K562 (cell line): ENCODE measurements around the gene TERB1. TPM values are rescaled to one million over a fixed set of nuclear protein-coding genes. Genes with fewer than 3 reads are reported as not detected.

Source experiments
- ATAC-seq: fragments of 200-7000 bp; cut with Tn5 transposase; 3 replicates; pipeline ENCODE4 v1.9.1; 2020; ENCODE audit warnings: moderate library complexity
- BruUV-seq: library from RNA; stranded (reverse); fragments of 400-500 nt; replicated peaks from 2 replicates; lab custom pipeline; 2021; lab: Mats Ljungman, UMichigan
- CTCF ChIA-PET: fragments of 300-600 bp; formaldehyde crosslinking; extraction: SDS; loops from one replicate; lab custom pipeline; 2021; ENCODE audit warnings: low intra/inter-chr PET ratio; lab: Yijun Ruan, JAX
- POLR2A ChIA-PET: fragments of 300-600, 350-650 bp; sonication (Branson Sonifier 250); formaldehyde crosslinking; extraction: SDS; loops from one replicate; lab custom pipeline; 2021; ENCODE audit warnings: antibody characterized with exemption, inconsistent platforms; lab: Yijun Ruan, JAX
- DNase-seq, 4 experiments: peaks; one replicate each; pipeline versions ENCODE4 v3.0.0 to v3.0.0-alpha.2; 2011 to 2018; ENCODE audit warnings: low spot score in 3 of 4, mixed read lengths in 3 of 4; ENCODE audit errors: extremely low read depth in 1 of 4
- FAIRE-seq: peaks from 2 replicates; lab custom pipeline; 2011; peaks lifted over from hg19 to GRCh38; lab: Jason Lieb, UNC
- H2AFZ ChIP-seq: 2 replicates; pipeline ENCODE4 v1.6.0; 2011; ENCODE audit warnings: low read depth, low read length, control low read depth, inconsistent platforms
- H3K27ac ChIP-seq: fragments of 200-600 bp; 3 replicates; pipeline ENCODE4 v1.8.0; 2011; ENCODE audit warnings: low read depth, mild to moderate bottlenecking, control low read depth, inconsistent platforms, low read length, moderate library complexity, mixed read lengths; ENCODE audit errors: extremely low read depth
- H3K27me3 ChIP-seq, 2 experiments: fragments of 300-600 bp in 1 of 2; 2 replicates in 1 of 2; 3 replicates in 1 of 2; pipeline versions ENCODE4 v1.6.0 to v1.8.0; 2011; ENCODE audit warnings: inconsistent platforms in 2 of 2, low read length in 2 of 2, mild to moderate bottlenecking in 1 of 2, mixed read lengths in 1 of 2, moderate library complexity in 1 of 2; ENCODE audit not compliant: control insufficient read depth in 2 of 2, insufficient read depth in 2 of 2
- H3K36me3 ChIP-seq: fragments of 300-600 bp; 3 replicates; pipeline ENCODE4 v1.8.0; 2011; ENCODE audit warnings: mild to moderate bottlenecking, low read length, inconsistent platforms; ENCODE audit not compliant: control insufficient read depth, insufficient read depth
- H3K4me1 ChIP-seq, 2 experiments: fragments of 200-600 bp in 1 of 2; replicated peaks in 1 of 2; 2 replicates in 1 of 2; 3 replicates in 1 of 2; pipeline versions ENCODE4 v1.5.1 to v1.8.0; 2011; ENCODE audit warnings: inconsistent platforms in 2 of 2, low read length in 2 of 2, mild to moderate bottlenecking in 1 of 2, mixed read lengths in 1 of 2, moderate library complexity in 1 of 2; ENCODE audit not compliant: control insufficient read depth in 2 of 2, insufficient read depth in 2 of 2
- H3K4me2 ChIP-seq: 2 replicates; pipeline ENCODE4 v1.6.1; 2011; ENCODE audit warnings: low read length, control low read depth, inconsistent platforms, mixed read lengths; ENCODE audit not compliant: insufficient read depth
- H3K4me3 ChIP-seq: fragments of 200-600 bp; sonication (generic), shearing (Covaris generic); 2 replicates; pipeline ENCODE4 v1.5.1; 2016; ENCODE audit warnings: control low read depth, inconsistent platforms
- H3K79me2 ChIP-seq: fragments of 200-600 bp; 3 replicates; pipeline ENCODE4 v1.8.0; 2011; ENCODE audit warnings: low read length, inconsistent platforms; ENCODE audit not compliant: control insufficient read depth, insufficient read depth
- H3K9ac ChIP-seq, 2 experiments: 2 replicates each; pipeline versions ENCODE4 v1.6.0 to v1.6.1; 2011; ENCODE audit warnings: low read depth in 2 of 2, low read length in 2 of 2, control low read depth in 1 of 2, inconsistent platforms in 1 of 2, mild to moderate bottlenecking in 1 of 2, mixed read lengths in 1 of 2; ENCODE audit not compliant: insufficient read depth in 1 of 2
- H3K9me1 ChIP-seq: one replicate; pipeline ENCODE4 v1.6.0; 2011; ENCODE audit warnings: inconsistent platforms, mild to moderate bottlenecking, low read length, moderate library complexity; ENCODE audit not compliant: control insufficient read depth, insufficient read depth
- H3K9me3 ChIP-seq: replicated peaks from 2 replicates; pipeline ENCODE4 v1.5.1; 2011; ENCODE audit warnings: low read depth, low read length, inconsistent platforms; ENCODE audit not compliant: control insufficient read depth, insufficient read depth
- H4K20me1 ChIP-seq: replicated peaks from 2 replicates; pipeline ENCODE4 v1.6.1; 2011; ENCODE audit warnings: low read length, inconsistent platforms, mixed read lengths; ENCODE audit not compliant: control insufficient read depth, insufficient read depth
- ARHGAP35 ChIP-seq: fragments of 450-650 bp; IDR thresholded peaks from 2 replicates; pipeline ENCODE4 v1.6.1; 2018; ENCODE audit not compliant: partially characterized antibody
- CREB3 ChIP-seq: fragments of 450-650 bp; conservative IDR thresholded peaks from 2 replicates; pipeline ENCODE4 v1.6.1; 2016; ENCODE audit warnings: missing genetic modification characterization, low read depth, mild to moderate bottlenecking, missing compliant biosample characterization, moderate library complexity
- CREM ChIP-seq: IDR thresholded peaks from 2 replicates; pipeline ENCODE4 v1.6.1; 2014; ENCODE audit warnings: antibody characterized with exemption, low read depth
- GATAD2A ChIP-seq: fragments of 450-650 bp; IDR thresholded peaks from 2 replicates; pipeline ENCODE4 v1.6.1; 2017
- PBX2 ChIP-seq, 2 experiments: IDR thresholded peaks in 1 of 2; conservative IDR thresholded peaks in 1 of 2; 2 replicates each; pipeline ENCODE4 v1.6.1; 2016; ENCODE audit warnings: low read depth in 2 of 2, mild to moderate bottlenecking in 1 of 2, missing compliant biosample characterization in 1 of 2, missing genetic modification characterization in 1 of 2, moderate library complexity in 1 of 2
- PHB ChIP-seq: fragments of 250-450 bp; sonication (Bioruptor Pico); IDR thresholded peaks from 2 replicates; pipeline ENCODE4 v1.5.0; 2021
- PHF20 ChIP-seq: fragments of 450-650 bp; IDR thresholded peaks from 2 replicates; pipeline ENCODE4 v1.6.1; 2018; ENCODE audit not compliant: partially characterized antibody
- TCF7 ChIP-seq: sonication (generic); IDR thresholded peaks from 2 replicates; pipeline ENCODE4 v1.6.1; 2016; ENCODE audit warnings: antibody characterized with exemption, borderline replicate concordance
- ZFP1 ChIP-seq: fragments of 450-650 bp; formaldehyde crosslinking; IDR thresholded peaks from 2 replicates; pipeline ENCODE4 v1.4.0; 2020; ENCODE audit warnings: mild to moderate bottlenecking, mixed read lengths
- WGBS: fragments of 100-300 bp; shearing (Covaris generic); methylation state at CpG from one replicate; pipeline ENCODE4 v1.1.6; 2016; ENCODE audit warnings: low coverage, mixed read lengths; ENCODE audit not compliant: insufficient coverage; ENCODE audit errors: missing lambda C conversion rate; 5-methylcytosine and 5-hydroxymethylcytosine counted together
- in situ Hi-C: fragments of 300-500 bp; cut with MboI; formaldehyde crosslinking; loops from 4 replicates; pipeline ENCODE4 v1.15.0; 2018; ENCODE audit warnings: inconsistent platforms, mixed read lengths
- intact Hi-C: fragments of 100-400 bp; cut with micrococcal nuclease; formaldehyde crosslinking; loops from 2 replicates; pipeline ENCODE4 v1.14.2; 2022
- polyA plus RNA-seq, 8 experiments: library from polyadenylated mRNA; depleted of rRNA in 4 of 8; stranded (reverse) in 5 of 8; unstranded in 3 of 8; fragments of >200 nt; fragmentation: Nextera tagmentation in 2 of 8; fragmentation: Illumina TruSeq in 1 of 8; extraction: Ambion mirVana in 2 of 8; extraction: Trizol in 1 of 8; gene quantifications; 2 replicates each; pipeline versions ENCODE4 v1.2.1 to v1.2.3, GENCODE V29; 2011 to 2014; ENCODE audit warnings: inconsistent platforms in 1 of 8, missing spikeins in 1 of 8
- total RNA-seq, 7 experiments: library from RNA; depleted of rRNA in 6 of 7; stranded (reverse); fragments of >200 nt in 6 of 7; fragmentation: Illumina TruSeq in 2 of 7; extraction: Trizol in 2 of 7; gene quantifications; 2 replicates each; pipeline versions ENCODE4 v1.2.1 to v1.2.3, GENCODE V29; 2011 to 2021; ENCODE audit warnings: low replicate concordance in 1 of 7
- TF ChIP-seq, protein P1 (sequence below): sonication (generic); formaldehyde crosslinking; IDR thresholded peaks from 2 replicates; pipeline ENCODE4 v1.8.1; 2023; ENCODE audit warnings: missing genetic modification reagents, mild to moderate bottlenecking, borderline replicate concordance
- TF ChIP-seq, protein P2 (sequence below), 2 experiments: fragments of 450-650 bp; conservative IDR thresholded peaks; 2 replicates each; pipeline ENCODE4 v1.6.1; 2017; ENCODE audit warnings: mild to moderate bottlenecking in 2 of 2, moderate library complexity in 2 of 2

TERB1 gene
- total and polyA plus RNA-seq, 9 of the 15 experiments (the other 6 are each of a cell fraction or from before 2014, with no cell fraction given) = not detected

DNA sequence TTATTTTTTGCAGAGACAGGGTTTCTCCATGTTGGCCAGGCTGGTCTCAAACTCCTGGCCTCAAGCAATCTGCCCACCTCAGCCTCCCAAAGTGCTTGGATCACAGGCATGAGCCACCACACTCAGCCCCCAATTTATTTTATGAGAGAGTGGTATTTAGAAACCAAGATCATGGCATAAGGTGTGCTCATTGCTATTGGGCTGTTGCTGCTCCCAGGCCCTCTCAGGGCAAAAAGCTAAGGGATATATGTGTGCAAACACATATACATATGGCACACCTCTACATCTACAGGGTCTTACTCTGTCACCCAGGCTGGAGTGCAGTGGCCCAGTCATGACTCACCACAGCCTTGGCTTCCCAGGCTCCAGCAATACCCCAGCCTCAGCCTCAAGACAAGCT is 89.8 kb downstream of the TERB1 start (continued):
- TF ChIP-seq PBX2 (CRISPR knock-in tag; IDR thresholded peaks at IDR 0.05; ENCODE audit: low read depth) (no peak), PBX2 (tag; conservative IDR thresholded peaks at IDR 0.05; ENCODE audit: low read depth) (no peak), ZFP1 (CRISPR knock-in tag) (no peak), CREM (no peak), CREB3 (tag) (no peak)

DNA sequence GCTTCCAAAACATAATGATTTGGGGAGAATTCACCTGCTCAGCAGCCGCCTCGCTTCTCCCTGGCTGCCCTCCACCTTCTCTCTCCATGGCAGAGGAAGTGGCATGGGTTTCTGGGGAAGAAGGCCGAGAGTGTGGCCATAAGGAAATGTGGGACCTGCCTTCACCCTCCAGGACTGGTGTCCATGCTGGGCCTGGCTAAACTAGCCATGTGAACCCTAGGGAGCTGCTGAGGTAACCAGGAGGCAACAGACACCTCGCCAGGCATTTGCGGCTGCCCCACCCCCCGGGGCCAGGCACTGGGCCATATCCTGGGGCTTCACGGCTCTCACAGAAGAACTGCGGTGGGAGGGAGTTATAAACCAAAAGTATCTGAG is 94.9 kb downstream of the TERB1 start:
- WGBS = 50% methylated on average over 7 of the region's 8 CpGs
- Histone ChIP-seq H3K4me1 (peaks cover 0 to 4% of the 10 kb centered on the region in 2 experiments; a peak in 2 of 5 replicates), H3K4me3 (no peak overlapping the region), H3K4me2 (no peak overlapping the region), H4K20me1 (no peaks in the 10 kb centered on the region), H3K27me3 (no peaks in the 10 kb centered on the region; a peak in 1 of 5 replicates), H3K9me3 (0 out of 2 replicates have a peak, but pooled peaks cover 1% of the 10 kb centered on the region), H3K9me1 (no peaks in the 10 kb centered on the region), H3K36me3 (no peaks in the 10 kb centered on the region), H3K9ac (peak overlapping the region in 1 of 2 experiments; percentile 77; a peak in 2 of 4 replicates), H3K27ac (no peak overlapping the region), H3K79me2 (no peaks in the 10 kb centered on the region), H2AFZ (peak overlapping the region; percentile 14; the same call in 1 of the 2 replicates)
- intact Hi-C loops (no loop called here), in situ Hi-C loops (no loop called here)
- peak; percentile 57 for ATAC-seq
- no TSS peak for BruUV-seq
- FAIRE-seq = no peak
- CTCF ChIA-PET = no interaction called here
- POLR2A ChIA-PET = interaction anchor here (0.7 to 1.6 kb wide), 2 partner anchors 10 to 21 kb away, joined by 4 read pairs; partner anchors contain the start of gene CMTM4
- DNase-seq = no peak
- TF ChIP-seq GATAD2A (no peak), ARHGAP35 (no peak), TCF7 (no peak), PHF20 (no peak), PHB (no peak)
- TF ChIP-seq, protein P1, sequence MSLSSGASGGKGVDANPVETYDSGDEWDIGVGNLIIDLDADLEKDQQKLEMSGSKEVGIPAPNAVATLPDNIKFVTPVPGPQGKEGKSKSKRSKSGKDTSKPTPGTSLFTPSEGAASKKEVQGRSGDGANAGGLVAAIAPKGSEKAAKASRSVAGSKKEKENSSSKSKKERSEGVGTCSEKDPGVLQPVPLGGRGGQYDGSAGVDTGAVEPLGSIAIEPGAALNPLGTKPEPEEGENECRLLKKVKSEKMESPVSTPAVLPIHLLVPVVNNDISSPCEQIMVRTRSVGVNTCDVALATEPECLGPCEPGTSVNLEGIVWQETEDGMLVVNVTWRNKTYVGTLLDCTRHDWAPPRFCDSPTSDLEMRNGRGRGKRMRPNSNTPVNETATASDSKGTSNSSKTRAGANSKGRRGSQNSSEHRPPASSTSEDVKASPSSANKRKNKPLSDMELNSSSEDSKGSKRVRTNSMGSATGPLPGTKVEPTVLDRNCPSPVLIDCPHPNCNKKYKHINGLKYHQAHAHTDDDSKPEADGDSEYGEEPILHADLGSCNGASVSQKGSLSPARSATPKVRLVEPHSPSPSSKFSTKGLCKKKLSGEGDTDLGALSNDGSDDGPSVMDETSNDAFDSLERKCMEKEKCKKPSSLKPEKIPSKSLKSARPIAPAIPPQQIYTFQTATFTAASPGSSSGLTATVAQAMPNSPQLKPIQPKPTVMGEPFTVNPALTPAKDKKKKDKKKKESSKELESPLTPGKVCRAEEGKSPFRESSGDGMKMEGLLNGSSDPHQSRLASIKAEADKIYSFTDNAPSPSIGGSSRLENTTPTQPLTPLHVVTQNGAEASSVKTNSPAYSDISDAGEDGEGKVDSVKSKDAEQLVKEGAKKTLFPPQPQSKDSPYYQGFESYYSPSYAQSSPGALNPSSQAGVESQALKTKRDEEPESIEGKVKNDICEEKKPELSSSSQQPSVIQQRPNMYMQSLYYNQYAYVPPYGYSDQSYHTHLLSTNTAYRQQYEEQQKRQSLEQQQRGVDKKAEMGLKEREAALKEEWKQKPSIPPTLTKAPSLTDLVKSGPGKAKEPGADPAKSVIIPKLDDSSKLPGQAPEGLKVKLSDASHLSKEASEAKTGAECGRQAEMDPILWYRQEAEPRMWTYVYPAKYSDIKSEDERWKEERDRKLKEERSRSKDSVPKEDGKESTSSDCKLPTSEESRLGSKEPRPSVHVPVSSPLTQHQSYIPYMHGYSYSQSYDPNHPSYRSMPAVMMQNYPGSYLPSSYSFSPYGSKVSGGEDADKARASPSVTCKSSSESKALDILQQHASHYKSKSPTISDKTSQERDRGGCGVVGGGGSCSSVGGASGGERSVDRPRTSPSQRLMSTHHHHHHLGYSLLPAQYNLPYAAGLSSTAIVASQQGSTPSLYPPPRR (CRISPR knock-in tag) = no peak
- TF ChIP-seq, protein P2, sequence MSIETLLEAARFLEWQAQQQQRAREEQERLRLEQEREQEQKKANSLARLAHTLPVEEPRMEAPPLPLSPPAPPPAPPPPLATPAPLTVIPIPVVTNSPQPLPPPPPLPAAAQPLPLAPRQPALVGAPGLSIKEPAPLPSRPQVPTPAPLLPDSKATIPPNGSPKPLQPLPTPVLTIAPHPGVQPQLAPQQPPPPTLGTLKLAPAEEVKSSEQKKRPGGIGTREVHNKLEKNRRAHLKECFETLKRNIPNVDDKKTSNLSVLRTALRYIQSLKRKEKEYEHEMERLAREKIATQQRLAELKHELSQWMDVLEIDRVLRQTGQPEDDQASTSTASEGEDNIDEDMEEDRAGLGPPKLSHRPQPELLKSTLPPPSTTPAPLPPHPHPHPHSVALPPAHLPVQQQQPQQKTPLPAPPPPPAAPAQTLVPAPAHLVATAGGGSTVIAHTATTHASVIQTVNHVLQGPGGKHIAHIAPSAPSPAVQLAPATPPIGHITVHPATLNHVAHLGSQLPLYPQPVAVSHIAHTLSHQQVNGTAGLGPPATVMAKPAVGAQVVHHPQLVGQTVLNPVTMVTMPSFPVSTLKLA (conservative IDR thresholded peaks at IDR 0.05) = no peak
